SIG-M5 treated with dmso at 0.1 percent for 504 hours (cell line): ENCODE measurements around the gene BBIP1.
A peak's percentile ranks its signal among the peaks of the same experiment; 100 is the strongest.

ENCODE experiments used
- DNase-seq: peaks from one replicate; lab custom pipeline; 2025; ENCODE audit not compliant: unreplicated experiment; lab: John Stamatoyannopoulos, UW

Gene BBIP1

GRCh38 chr10:110918643-110919348 lies at the start of gene BBIP1:
BBIP1 (minus strand) TSS chr10:110919180; CDS start chr10:110918157, 1,023 bp downstream.
- peak; percentile 99 for DNase-seq

- no peak for DNase-seq
Measured at GRCh38 chr10:110967645-110968044, 48.7 kb upstream of the BBIP1 start.

GRCh38 chr10:110967009-110967630 lies 48.1 kb upstream of the BBIP1 start:
- no peak for DNase-seq

- no peak for DNase-seq
Measured at GRCh38 chr10:110966146-110966545, 47.2 kb upstream of the BBIP1 start.

- DNase-seq: no peak
Measured at GRCh38 chr10:110965216-110965615, 46.2 kb upstream of the BBIP1 start.

- no peak for DNase-seq
Measured at GRCh38 chr10:110964681-110965080, 45.7 kb upstream of the BBIP1 start.

GRCh38 chr10:110963162-110963561 lies 44.2 kb upstream of the BBIP1 start:
- no peak for DNase-seq

GRCh38 chr10:110962443-110962842 lies 43.5 kb upstream of the BBIP1 start:
- no peak for DNase-seq

- no peak for DNase-seq
Measured at GRCh38 chr10:110960333-110960712, 41.3 kb upstream of the BBIP1 start.

GRCh38 chr10:110959379-110960332 lies 40.7 kb upstream of the BBIP1 start:
- no peak for DNase-seq

- DNase-seq: no peak
Measured at GRCh38 chr10:110957606-110958005, 38.6 kb upstream of the BBIP1 start.

- no peak for DNase-seq
Measured at GRCh38 chr10:110951381-110951780, 32.4 kb upstream of the BBIP1 start.

- no peak for DNase-seq
Measured at GRCh38 chr10:110947061-110947595, 28.1 kb upstream of the BBIP1 start.

GRCh38 chr10:110946496-110946895 lies 27.5 kb upstream of the BBIP1 start:
- no peak for DNase-seq

- no peak for DNase-seq
Measured at GRCh38 chr10:110944792-110945396, 25.9 kb upstream of the BBIP1 start.

- DNase-seq: no peak
Measured at GRCh38 chr10:110939419-110939818, 20.4 kb upstream of the BBIP1 start.

- no peak for DNase-seq
Measured at GRCh38 chr10:110936757-110937156, 17.8 kb upstream of the BBIP1 start.

GRCh38 chr10:110932505-110933180 lies 13.7 kb upstream of the BBIP1 start:
- DNase-seq: no peak

GRCh38 chr10:110931769-110932381 lies 12.9 kb upstream of the BBIP1 start:
- no peak for DNase-seq

GRCh38 chr10:110927461-110927860 lies 8.5 kb upstream of the BBIP1 start:
- DNase-seq: no peak
